RPMI7951 (cell line): ENCODE results near the gene CWC27. TPM values are rescaled to one million over a fixed set of nuclear protein-coding genes. Genes with fewer than 3 reads are reported as not detected.

Source experiments
- total RNA-seq: library from RNA; depleted of rRNA; stranded (reverse); fragments of >200 nt; shearing (Covaris generic); gene quantifications from 2 replicates; pipeline ENCODE4 v1.2.3, GENCODE V29; 2014; rRNA removed

Gene CWC27
- total RNA-seq, 1 experiment from 2014 or later: 16.7 TPM

Other genes starting within 250 kb of the CWC27 start
- gene SHISAL2B, start 78.4 kb upstream of the CWC27 start, total RNA-seq: not detected in 2 replicates
- 4.6 and 6.6 TPM in 2 replicates for gene SREK1IP1, start 239 bp upstream of the CWC27 start, total RNA-seq